Stimulated activated memory B cell treated with anti-CD40 and anti-IgM and Interleukin-4, amounts not matched to agents 10 μg/mL and 1 μg/mL and 100 μg/mL, for 72 hours (primary cell): ENCODE data around the gene SELENOF.
"Not testable (repeated sequence)": the region's sequence is repeated elsewhere in the genome, so short reads cannot be mapped to it uniquely, and the experiment has no call there.

ENCODE experiments used
- ATAC-seq: fragments of 150-1000 bp; cut with Tn5 transposase; 2 replicates; pipeline ENCODE4 v1.10.0; 2021
- H3K27ac Mint-ChIP-seq: one replicate; pipeline ENCODE4 v1.8.0; 2022; ENCODE audit warnings: mild to moderate bottlenecking, mixed read lengths
- H3K27me3 Mint-ChIP-seq: one replicate; pipeline ENCODE4 v1.8.0; 2022; ENCODE audit warnings: mixed read lengths
- H3K36me3 Mint-ChIP-seq: one replicate; pipeline ENCODE4 v1.8.0; 2022; ENCODE audit warnings: mixed read lengths
- H3K4me1 Mint-ChIP-seq: one replicate; pipeline ENCODE4 v1.8.0; 2022; ENCODE audit warnings: mixed read lengths
- H3K4me3 Mint-ChIP-seq: one replicate; pipeline ENCODE4 v1.8.0; 2022; ENCODE audit warnings: mild to moderate bottlenecking, moderate library complexity, mixed read lengths
- H3K9me3 Mint-ChIP-seq: one replicate; pipeline ENCODE4 v1.8.0; 2022; ENCODE audit warnings: mixed read lengths

The SELENOF gene

GRCh38 chr1:86822459-86822858 lies 91.5 kb downstream of the SELENOF start:
- H3K36me3 Mint-ChIP-seq: no peaks in the 10 kb centered on the region
- H3K9me3 Mint-ChIP-seq: no peaks in the 10 kb centered on the region
- H3K4me3 Mint-ChIP-seq: no peak overlapping the region
- peaks cover 8% of the 10 kb centered on the region for H3K4me1 Mint-ChIP-seq
- H3K27me3 Mint-ChIP-seq: no peaks in the 10 kb centered on the region
- no peak overlapping the region for H3K27ac Mint-ChIP-seq
- no peak for ATAC-seq

- H3K4me3 Mint-ChIP-seq: no peak overlapping the region
- H3K27me3 Mint-ChIP-seq: no peaks in the 10 kb centered on the region
- H3K9me3 Mint-ChIP-seq: no peaks in the 10 kb centered on the region
- H3K4me1 Mint-ChIP-seq: peaks cover 10% of the 10 kb centered on the region
- ATAC-seq: no peak
- no peaks in the 10 kb centered on the region for H3K36me3 Mint-ChIP-seq
- H3K27ac Mint-ChIP-seq: no peak overlapping the region
These were observed 92.0 kb downstream of the SELENOF start for GRCh38 chr1:86821956-86822355.

- H3K27ac Mint-ChIP-seq, ATAC-seq, H3K4me3 Mint-ChIP-seq, H3K36me3 Mint-ChIP-seq, H3K27me3 Mint-ChIP-seq, H3K9me3 Mint-ChIP-seq: not testable (repeated sequence)
- peaks cover 14% of the 10 kb centered on the region for H3K4me1 Mint-ChIP-seq
These were observed 94.0 kb downstream of the SELENOF start for GRCh38 chr1:86819970-86820369.

- H3K9me3 Mint-ChIP-seq, H3K27me3 Mint-ChIP-seq, ATAC-seq, H3K4me3 Mint-ChIP-seq, H3K27ac Mint-ChIP-seq, H3K4me1 Mint-ChIP-seq, H3K36me3 Mint-ChIP-seq: not testable (repeated sequence)
These were observed 96.6 kb downstream of the SELENOF start for GRCh38 chr1:86817246-86817826.

GRCh38 chr1:86814118-86814517 lies 99.8 kb downstream of the SELENOF start:
- H3K27me3 Mint-ChIP-seq, H3K27ac Mint-ChIP-seq, H3K4me3 Mint-ChIP-seq, H3K36me3 Mint-ChIP-seq, H3K9me3 Mint-ChIP-seq, ATAC-seq, H3K4me1 Mint-ChIP-seq: not testable (repeated sequence)
